SH-SY5Y (cell line): Measurements from ENCODE around the gene MSANTD1.

Source experiments
- GATA2 ChIP-seq: IDR thresholded peaks from 2 replicates; pipeline ENCODE4 v1.6.1; 2011; ENCODE audit warnings: mild to moderate bottlenecking, low read depth, low read length
- GATA3 ChIP-seq: IDR thresholded peaks from 2 replicates; pipeline ENCODE4 v1.6.1; 2011; ENCODE audit warnings: low read depth, mild to moderate bottlenecking, low read length, moderate library complexity

The MSANTD1 gene

DNA sequence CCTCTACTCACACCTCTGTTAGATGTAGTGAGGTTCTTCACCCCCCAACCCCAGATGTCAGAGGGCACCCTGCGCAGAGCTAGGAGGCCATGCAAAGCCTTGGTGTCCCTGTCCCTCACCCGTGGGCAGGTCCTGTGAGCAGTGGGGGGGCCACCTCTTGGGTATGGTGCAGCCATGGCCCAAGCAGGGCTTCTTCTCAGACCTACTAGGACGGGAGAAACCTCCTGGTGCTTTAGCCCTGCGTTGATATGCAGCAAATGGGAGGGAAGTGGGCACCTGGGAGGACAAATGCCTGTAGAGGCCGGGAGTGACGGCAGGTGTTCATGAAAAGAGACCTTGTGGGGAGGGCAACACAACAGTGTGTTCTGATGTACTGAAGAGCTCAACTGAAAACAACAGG, 38.5 kb upstream of the MSANTD1 start:
- no peak for TF ChIP-seq GATA2
- no peak for TF ChIP-seq GATA3

DNA sequence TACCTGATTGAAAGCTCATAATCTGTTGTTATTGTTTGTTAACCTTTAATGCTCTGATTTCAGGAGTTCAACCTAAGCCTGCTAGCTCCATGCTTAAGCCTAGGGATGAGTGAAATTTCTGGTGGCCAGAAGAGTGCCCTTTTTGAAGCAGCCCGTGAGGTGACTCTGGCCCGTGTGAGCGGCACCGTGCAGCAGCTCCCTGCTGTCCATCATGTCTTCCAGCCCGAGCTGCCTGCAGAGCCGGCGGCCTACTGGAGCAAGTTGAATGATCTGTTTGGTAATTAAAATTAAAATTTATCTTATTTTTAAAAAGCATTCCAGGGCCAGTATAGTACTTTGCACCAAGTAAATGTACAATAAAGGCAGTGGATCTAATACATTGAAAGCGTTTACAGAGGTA, 37.1 kb upstream of the MSANTD1 start:
- TF ChIP-seq GATA3, result no peak
- no peak for TF ChIP-seq GATA2

DNA sequence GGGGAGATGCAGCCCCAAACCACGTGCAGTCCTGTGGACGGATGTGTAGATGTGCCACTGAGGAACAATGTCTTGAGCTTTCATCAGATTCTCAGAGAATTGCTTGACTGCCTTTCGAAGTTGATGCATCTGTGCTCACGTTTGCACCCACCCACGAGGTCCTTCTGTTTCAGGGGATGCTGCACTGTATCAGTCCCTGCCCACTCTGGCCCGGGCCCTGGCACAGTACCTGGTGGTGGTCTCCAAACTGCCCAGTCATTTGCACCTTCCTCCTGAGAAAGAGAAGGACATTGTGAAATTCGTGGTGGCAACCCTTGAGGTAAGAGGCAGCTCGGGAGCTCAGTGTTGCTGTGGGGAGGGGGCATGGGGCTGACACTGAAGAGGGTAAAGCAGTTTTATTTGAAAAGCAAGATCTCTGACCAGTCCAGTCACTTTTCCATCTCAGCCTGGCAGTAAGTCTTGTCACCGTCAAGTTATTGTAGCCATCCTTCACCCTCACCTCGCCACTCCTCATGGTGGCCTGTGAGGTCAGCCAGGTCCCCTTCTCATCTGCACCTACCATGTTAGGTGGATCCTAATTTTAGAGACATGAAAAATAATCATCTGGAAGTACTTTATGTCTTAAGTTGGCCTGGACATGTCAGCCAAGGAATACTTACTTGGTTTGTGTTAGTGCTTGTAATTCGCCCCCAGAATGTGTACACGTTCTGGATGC, 36.4 kb upstream of the MSANTD1 start:
- no peak for TF ChIP-seq GATA3
- no peak for TF ChIP-seq GATA2

DNA sequence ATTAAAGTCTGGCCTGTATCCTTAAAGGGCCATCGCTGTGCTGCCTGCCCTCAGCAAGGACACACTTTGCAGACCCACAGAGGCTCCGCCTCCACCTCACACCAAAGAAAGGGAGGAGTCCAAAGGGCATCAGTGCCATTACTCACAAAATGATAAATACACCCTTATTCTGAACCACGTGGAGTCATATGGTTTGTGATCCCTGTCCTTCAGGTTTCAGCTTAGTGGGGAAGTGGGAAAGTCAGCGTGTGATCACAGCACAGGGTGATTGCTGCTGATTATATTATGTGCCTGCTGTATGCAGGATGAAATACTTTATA, 35.9 kb upstream of the MSANTD1 start:
- TF ChIP-seq GATA2, result no peak
- no peak for TF ChIP-seq GATA3

DNA sequence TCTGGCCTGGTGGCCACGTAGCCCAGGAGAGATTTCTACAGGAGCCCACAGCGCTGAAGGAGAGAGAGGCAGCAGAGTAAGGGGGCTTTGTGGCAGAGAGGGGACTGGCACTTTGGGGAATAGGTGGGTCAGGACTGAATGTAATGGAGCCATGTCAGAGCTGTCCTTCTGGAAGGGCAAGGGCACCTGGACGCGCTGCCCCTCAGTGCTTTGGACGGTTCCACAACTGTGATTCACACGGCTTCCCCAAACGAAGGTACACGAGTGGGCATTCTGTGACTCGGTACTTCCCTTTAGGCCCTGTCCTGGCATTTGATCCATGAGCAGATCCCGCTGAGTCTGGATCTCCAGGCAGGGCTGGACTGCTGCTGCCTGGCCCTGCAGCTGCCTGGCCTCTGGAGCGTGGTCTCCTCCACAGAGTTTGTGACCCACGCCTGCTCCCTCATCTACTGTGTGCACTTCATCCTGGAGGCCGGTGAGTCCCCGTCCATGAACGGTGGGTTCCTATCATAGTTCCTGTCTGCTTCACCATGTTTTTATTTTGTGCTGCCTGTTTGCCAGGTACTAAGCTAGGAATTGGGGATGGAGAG, 35.2 kb upstream of the MSANTD1 start:
- no peak for TF ChIP-seq GATA2
- no peak for TF ChIP-seq GATA3

DNA sequence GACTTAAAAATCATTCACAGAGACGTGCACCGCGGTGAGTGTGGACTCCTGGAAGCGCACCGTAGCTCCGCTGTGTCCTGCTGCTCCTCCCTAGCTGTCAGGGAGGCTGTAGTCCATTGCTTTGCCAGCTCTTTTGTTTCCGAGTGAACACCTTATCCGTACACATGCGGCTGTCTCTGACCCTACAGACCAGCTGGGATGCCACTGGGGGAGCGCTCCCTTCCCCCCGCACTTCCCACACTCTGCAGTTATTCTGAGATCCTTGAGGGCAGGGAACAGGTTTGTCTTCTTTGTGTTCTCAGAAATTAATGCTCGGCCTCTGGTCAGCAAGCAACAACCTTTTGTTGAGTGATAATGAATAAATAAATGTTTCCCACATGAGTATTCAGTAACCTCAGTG, 33.7 kb upstream of the MSANTD1 start:
- TF ChIP-seq GATA3 (no peak), GATA2 (no peak)

DNA sequence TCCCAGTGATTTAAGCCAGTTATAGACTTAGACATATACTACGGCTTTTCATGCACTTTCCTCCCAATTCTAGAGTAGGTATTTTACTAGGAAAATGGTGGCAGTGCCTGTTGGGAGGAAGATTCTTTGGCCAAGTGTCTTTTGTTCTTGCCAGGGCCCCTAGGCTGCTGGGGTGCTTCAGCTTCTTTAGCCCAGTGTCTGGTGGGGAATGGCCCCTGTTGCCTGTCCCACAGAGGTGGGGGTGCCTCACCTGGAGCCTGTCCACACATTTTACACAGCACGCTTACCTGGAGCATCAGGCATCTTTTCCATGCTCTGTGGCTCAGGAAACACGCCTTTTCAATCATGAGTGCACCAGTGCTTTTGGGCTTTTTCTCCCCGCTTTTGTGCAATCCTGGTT, 33.2 kb upstream of the MSANTD1 start:
- TF ChIP-seq GATA3 (no peak), GATA2 (no peak)

DNA sequence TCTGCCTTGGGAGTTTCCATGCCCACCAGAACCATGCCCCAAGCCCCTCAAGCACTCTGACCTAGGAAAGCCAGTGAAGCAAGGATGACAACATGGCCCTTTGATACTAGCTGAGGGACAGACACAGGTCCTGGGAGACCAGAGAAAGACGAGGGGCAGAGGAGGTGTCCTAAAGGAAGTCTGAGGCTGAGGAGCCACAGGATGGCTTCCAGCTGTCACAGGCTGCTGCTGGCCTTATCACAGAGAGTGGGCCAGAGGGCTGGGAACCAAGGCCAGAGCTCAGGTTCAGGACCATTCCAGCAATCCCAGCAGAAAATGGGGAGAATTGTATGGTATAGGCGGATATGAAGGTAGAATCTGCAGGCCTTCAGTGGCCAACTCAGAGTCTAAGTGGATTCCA, 31.7 kb upstream of the MSANTD1 start:
- no peak for TF ChIP-seq GATA3

DNA sequence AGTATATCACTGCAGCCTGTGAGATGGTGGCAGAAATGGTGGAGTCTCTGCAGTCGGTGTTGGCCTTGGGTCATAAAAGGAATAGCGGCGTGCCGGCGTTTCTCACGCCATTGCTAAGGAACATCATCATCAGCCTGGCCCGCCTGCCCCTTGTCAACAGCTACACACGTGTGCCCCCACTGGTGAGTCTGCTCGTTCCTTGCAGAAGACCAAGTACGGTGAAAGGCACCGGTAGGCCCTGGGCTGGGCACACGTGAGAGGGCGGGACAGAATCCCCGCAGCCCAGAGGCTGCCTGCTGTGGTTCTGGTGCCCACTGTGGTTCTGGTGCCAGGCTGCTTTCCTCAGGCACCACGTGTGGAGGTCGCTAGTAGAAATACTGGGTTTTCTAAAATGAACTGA, 31.2 kb upstream of the MSANTD1 start:
- TF ChIP-seq GATA3 (no peak), GATA2 (no peak)

DNA sequence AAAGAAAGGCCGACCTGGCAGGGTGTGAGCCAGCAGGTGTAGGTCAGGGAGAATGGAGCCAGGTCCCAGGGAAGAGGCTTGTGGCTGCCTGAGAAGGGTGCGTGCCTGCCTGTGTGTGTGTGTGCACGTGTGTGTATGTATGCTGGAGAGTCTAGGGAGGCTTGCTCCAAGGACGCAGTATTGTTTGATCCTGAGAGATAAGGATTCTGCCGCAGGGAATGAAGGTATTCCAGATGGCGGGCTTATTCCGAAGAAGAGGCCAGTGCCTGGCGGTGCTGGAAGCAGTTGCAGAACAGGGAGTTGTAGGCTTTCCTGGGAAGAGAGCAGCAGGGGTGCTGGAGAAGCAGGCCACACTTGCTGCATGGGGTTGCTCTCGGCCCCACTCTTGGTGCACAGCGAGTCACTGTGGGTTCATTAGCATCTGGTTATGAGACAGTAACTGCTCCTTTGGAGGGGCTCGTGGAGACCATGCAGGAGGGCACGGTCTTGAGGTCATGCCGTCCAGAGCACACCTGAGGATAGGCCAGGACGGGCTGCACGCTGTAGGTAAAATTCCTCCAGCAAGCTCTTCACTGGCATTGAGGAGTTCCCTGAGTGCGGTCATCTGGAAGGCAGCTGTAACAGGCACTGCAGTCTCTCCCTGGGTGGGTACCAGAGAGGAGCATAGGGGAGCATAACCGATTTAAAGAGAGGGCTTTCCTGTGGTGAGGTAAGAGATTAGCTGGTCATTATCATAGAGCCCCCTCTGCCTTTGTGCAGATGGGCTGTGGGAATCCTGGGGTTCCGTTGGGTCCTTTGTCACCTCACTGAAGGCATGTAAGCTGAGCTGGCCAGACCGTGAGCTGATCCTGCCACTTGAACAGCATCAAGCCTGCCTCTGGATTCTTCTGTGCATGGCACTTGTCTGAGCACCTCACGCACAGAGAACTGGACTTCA, 29.9 kb upstream of the MSANTD1 start:
- TF ChIP-seq GATA2 (peak; percentile 57; the same call in 1 of the 2 replicates), GATA3 (no peak)

DNA sequence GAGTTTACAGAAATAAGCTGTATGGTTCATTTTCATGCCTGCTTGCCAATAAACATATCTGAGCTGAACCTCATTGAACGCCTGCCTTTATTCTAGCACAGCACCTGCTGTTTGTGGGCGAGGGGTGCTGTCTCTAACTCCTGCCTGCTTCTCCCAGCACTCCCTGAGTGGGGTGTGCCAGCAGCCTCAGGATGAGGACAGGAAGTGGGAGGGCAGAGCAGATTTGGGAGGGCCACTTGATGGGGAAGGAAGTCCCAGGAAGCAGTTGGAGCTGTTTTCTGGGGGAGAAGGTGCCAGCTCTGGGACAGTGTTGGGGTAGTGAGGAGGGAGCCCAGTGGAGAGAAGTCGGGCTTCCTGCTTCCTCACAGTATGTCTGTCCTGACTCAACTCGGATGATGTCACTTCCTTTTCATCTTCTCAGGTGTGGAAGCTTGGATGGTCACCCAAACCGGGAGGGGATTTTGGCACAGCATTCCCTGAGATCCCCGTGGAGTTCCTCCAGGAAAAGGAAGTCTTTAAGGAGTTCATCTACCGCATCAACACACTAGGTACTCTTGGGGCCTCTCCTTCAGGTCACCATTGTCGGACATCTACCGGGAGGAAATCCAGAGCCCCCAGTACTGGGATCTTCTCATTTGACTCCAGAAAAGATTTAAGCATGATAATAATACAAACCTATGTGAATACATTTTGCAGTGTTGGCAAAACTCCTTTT, 29.0 kb upstream of the MSANTD1 start:
- TF ChIP-seq GATA2, result no peak
- TF ChIP-seq GATA3, result no peak

DNA sequence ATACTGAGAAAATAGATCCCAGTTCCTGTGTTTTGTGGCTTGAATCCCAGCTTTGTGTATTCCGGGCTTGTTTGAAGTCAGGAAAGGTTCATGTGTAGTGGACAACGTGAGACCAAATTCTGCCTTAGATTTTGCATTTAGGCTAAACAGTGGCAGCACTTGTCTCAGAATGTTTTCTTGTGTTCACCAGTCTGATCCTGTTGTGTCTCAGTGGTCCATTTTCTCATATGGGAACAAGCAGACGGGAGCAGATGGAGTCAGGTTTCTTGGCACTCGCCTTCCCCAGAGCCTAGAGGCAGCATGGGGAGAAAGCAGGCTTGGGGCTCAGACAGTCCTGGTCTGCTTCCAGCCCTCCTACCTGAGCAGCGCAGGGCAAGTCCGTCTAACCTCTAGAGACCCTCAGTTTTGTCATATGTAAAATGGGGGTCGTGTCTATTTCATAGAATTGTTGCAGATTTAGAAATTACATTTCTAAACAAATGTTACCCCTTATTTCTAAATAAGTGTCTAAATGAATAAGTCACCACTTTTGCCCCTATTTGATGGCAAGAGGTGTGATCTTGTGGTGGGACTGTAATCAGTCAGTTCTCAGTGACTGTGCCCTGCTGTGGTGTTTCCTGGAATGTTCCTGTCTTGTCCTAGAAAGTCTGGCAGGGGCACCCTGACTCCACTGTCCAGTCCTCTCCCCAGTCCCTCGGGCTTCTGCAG, 28.3 kb upstream of the MSANTD1 start:
- TF ChIP-seq GATA2 (no peak), GATA3 (no peak)

DNA sequence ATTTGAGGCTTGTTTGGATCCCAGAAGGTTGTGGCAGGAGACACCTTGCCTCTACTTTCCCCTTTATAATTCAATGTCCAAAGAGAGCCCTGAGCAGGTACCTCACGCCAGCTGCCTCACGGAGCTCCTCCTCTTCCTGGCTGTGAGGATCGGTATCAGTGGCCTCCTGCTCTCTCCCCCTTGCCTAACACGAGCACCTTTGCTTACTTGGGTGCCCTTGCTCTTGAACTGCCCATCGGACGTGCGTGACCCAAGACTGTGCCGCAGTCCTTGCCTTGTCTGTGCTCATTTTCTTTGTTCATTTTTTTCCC, 27.8 kb upstream of the MSANTD1 start:
- TF ChIP-seq GATA3, result no peak
- no peak for TF ChIP-seq GATA2

DNA sequence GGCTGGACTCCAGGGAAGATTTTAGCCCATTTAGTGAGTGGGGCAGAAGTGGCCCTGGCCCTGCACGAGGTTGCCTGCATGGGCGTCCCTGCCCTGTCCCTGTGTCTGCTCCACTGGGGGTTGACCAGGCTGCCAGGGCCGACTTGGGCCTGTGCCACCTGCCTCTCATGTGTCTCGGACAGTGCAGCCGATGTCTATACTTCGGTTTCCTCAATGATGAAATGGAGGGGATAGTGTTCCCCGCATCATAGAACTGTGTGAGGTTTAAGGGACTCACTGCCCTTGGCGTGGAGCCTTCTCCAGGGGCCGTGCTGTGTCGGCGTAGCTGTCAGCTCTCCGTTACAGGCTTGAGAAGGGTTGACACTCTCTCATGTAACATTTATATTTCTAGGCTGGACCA, 27.0 kb upstream of the MSANTD1 start:
- TF ChIP-seq GATA3, result no peak
- no peak for TF ChIP-seq GATA2

DNA sequence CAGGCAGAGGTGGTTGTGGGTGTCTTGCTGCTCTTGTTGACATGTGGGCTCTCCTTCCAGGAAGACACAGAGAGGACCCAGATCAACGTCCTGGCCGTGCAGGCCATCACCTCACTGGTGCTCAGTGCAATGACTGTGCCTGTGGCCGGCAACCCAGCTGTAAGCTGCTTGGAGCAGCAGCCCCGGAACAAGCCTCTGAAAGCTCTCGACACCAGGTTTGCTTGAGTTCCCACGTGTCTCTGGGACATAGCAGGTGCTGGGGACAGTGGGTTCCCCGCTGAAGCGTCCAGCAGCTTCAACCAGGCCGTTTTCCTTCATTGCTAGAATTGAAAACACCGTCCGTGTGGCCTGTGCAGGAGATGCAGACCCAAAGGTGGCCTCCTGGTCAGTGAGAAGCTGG, 25.6 kb upstream of the MSANTD1 start:
- TF ChIP-seq GATA3 (no peak), GATA2 (no peak)
